HepG2 (cell line): Measurements from ENCODE around the gene AQP7. TPM values are rescaled to one million over a fixed set of nuclear protein-coding genes. Genes with fewer than 3 reads are reported as not detected.

ENCODE experiments used
- EP300 ChIP-seq, 3 experiments: sonication (generic) in 1 of 3; formaldehyde crosslinking in 1 of 3; IDR thresholded peaks; 2 replicates each; pipeline versions ENCODE4 v1.5.1 to v1.6.1; 2011 to 2020; ENCODE audit warnings: low read depth in 2 of 3, low read length in 2 of 3, borderline replicate concordance in 1 of 3, improper control_type of control experiment in 1 of 3, mild to moderate bottlenecking in 1 of 3, missing genetic modification reagents in 1 of 3, moderate library complexity in 1 of 3
- MIXL1 ChIP-seq: IDR thresholded peaks from 2 replicates; pipeline ENCODE4 v1.6.1; 2016
- MZF1 ChIP-seq: sonication (generic); formaldehyde crosslinking; IDR thresholded peaks from 2 replicates; pipeline ENCODE4 v1.8.1; 2023; ENCODE audit warnings: mild to moderate bottlenecking, missing genetic modification reagents, borderline replicate concordance
- PITX1 ChIP-seq: sonication (generic); formaldehyde crosslinking; IDR thresholded peaks from 2 replicates; pipeline ENCODE4 v1.5.1; 2020; ENCODE audit warnings: mild to moderate bottlenecking, missing genetic modification reagents
- PRMT3 ChIP-seq: sonication (generic); formaldehyde crosslinking; IDR thresholded peaks from 2 replicates; pipeline ENCODE4 v1.8.1; 2022; ENCODE audit warnings: low read depth, mild to moderate bottlenecking, moderate library complexity, missing genetic modification reagents, borderline replicate concordance
- SETDB1 ChIP-seq: sonication (generic); formaldehyde crosslinking; IDR thresholded peaks from 2 replicates; pipeline ENCODE4 v1.5.1; 2020; ENCODE audit warnings: missing genetic modification reagents, mild to moderate bottlenecking, borderline replicate concordance
- TAF15 ChIP-seq: fragments of 200-400 bp; formaldehyde crosslinking; IDR thresholded peaks from one replicate; pipeline ENCODE4 v1.6.1; 2018; ENCODE audit warnings: mild to moderate bottlenecking, low read depth, low read length; ENCODE audit not compliant: poor library complexity, severe bottlenecking
- WIZ ChIP-seq: sonication (generic); formaldehyde crosslinking; IDR thresholded peaks from 2 replicates; pipeline ENCODE4 v1.5.1; 2020; ENCODE audit warnings: mild to moderate bottlenecking, missing genetic modification reagents
- ZFP36L2 ChIP-seq: sonication (generic); formaldehyde crosslinking; IDR thresholded peaks from 2 replicates; pipeline ENCODE4 v1.4.0; 2020; ENCODE audit warnings: missing genetic modification reagents
- ZNF235 ChIP-seq: sonication (generic); formaldehyde crosslinking; IDR thresholded peaks from 2 replicates; pipeline ENCODE4 v1.8.1; 2023; ENCODE audit warnings: mild to moderate bottlenecking, missing genetic modification reagents, borderline replicate concordance
- ZNF263 ChIP-seq: sonication (generic); formaldehyde crosslinking; IDR thresholded peaks from 2 replicates; pipeline ENCODE4 v1.4.0; 2020; ENCODE audit warnings: missing genetic modification reagents
- ZNF280D ChIP-seq: sonication (generic); formaldehyde crosslinking; IDR thresholded peaks from 2 replicates; pipeline ENCODE4 v1.5.1; 2020; ENCODE audit warnings: mild to moderate bottlenecking, missing genetic modification reagents
- ZNF317 ChIP-seq: sonication (generic); formaldehyde crosslinking; IDR thresholded peaks from 2 replicates; pipeline ENCODE4 v1.5.0; 2020; ENCODE audit warnings: mild to moderate bottlenecking, missing genetic modification reagents
- ZNF460 ChIP-seq: sonication (generic); formaldehyde crosslinking; IDR thresholded peaks from 2 replicates; pipeline ENCODE4 v1.5.1; 2020; ENCODE audit warnings: missing genetic modification reagents, mild to moderate bottlenecking, borderline replicate concordance
- ZNF496 ChIP-seq: sonication (generic); formaldehyde crosslinking; IDR thresholded peaks from 2 replicates; pipeline ENCODE4 v1.8.1; 2023; ENCODE audit warnings: mild to moderate bottlenecking, moderate library complexity, missing genetic modification reagents; ENCODE audit not compliant: insufficient replicate concordance
- ZNF572 ChIP-seq: sonication (generic); formaldehyde crosslinking; IDR thresholded peaks from 2 replicates; pipeline ENCODE4 v1.5.1; 2020; ENCODE audit warnings: mild to moderate bottlenecking, missing genetic modification reagents
- ZNF710 ChIP-seq: sonication (generic); formaldehyde crosslinking; IDR thresholded peaks from 2 replicates; pipeline ENCODE4 v1.5.0; 2020; ENCODE audit warnings: mild to moderate bottlenecking, missing genetic modification reagents, borderline replicate concordance
- ZNF800 ChIP-seq: sonication (generic); formaldehyde crosslinking; IDR thresholded peaks from 2 replicates; pipeline ENCODE4 v1.4.0; 2020; ENCODE audit warnings: missing genetic modification reagents
- ZNF850 ChIP-seq: sonication (generic); formaldehyde crosslinking; conservative IDR thresholded peaks from 2 replicates; pipeline ENCODE4 v1.9.0; 2021; ENCODE audit warnings: mild to moderate bottlenecking, missing genetic modification reagents
- ZSCAN5A ChIP-seq: sonication (generic); formaldehyde crosslinking; IDR thresholded peaks from 2 replicates; pipeline ENCODE4 v1.8.0; 2022; ENCODE audit warnings: mild to moderate bottlenecking, missing genetic modification reagents, borderline replicate concordance
- polyA plus RNA-seq, 8 experiments: library from polyadenylated mRNA; depleted of rRNA in 3 of 8; stranded (reverse) in 7 of 8; unstranded in 1 of 8; fragments of >200 nt; fragmentation: Illumina TruSeq in 4 of 8; extraction: Trizol in 4 of 8; gene quantifications; 2 replicates each; pipeline versions ENCODE4 v1.2.1 to v1.2.3, GENCODE V29; 2011 to 2016; ENCODE audit warnings: low read depth in 4 of 8, missing spikeins in 1 of 8, mixed read lengths in 1 of 8; ENCODE audit not compliant: insufficient read depth in 1 of 8
- total RNA-seq, 5 experiments: library from RNA; depleted of rRNA; stranded (reverse); fragments of >200 nt; fragmentation: Illumina TruSeq; extraction: Trizol; gene quantifications; 2 replicates each; pipeline ENCODE4 v1.2.3, GENCODE V29; 2016; ENCODE audit warnings: low read depth in 1 of 5

Gene AQP7
- total and polyA plus RNA-seq, 2 of the 13 experiments (the other 11 are each of a cell fraction or from before 2014, with no cell fraction given): 1.9 to 2.1 TPM

- TF ChIP-seq EP300 (IDR thresholded peaks at IDR 0.05; ENCODE audit: low read depth in 2 of 2, low read length in 2 of 2) (peak; percentile 84 to 98; a peak in 3 of 4 replicates), EP300 (CRISPR knock-in tag; IDR thresholded peaks at IDR 0.05; ENCODE audit: borderline replicate concordance) (peak; percentile 98), ZSCAN5A (CRISPR knock-in tag) (peak; percentile 47; the same call in 1 of the 2 replicates), MZF1 (no peak), ZNF572 (CRISPR knock-in tag) (peak; percentile 91; the same call in 1 of the 2 replicates), ZNF235 (peak; percentile 43; the same call in 1 of the 2 replicates), ZNF800 (CRISPR knock-in tag) (peak; percentile 76; the same call in 1 of the 2 replicates), ZFP36L2 (no peak), PRMT3 (peak; percentile 92; the same call in 1 of the 2 replicates), MIXL1 (CRISPR knock-in tag) (peak; percentile 95), PITX1 (peak; percentile 99), ZNF460 (CRISPR knock-in tag) (peak; percentile 68; the same call in 1 of the 2 replicates), ZNF263 (CRISPR knock-in tag) (peak; percentile 53; the same call in 1 of the 2 replicates), ZNF280D (CRISPR knock-in tag) (peak; percentile 43; the same call in 1 of the 2 replicates), TAF15 (no peak), ZNF710 (CRISPR knock-in tag) (peak; percentile 93), ZNF496 (CRISPR knock-in tag) (no peak), SETDB1 (CRISPR knock-in tag) (no peak), ZNF317 (CRISPR knock-in tag) (peak; percentile 74; the same call in 1 of the 2 replicates), WIZ (CRISPR knock-in tag) (peak; percentile 60; the same call in 1 of the 2 replicates), ZNF850 (CRISPR knock-in tag) (no peak)
Measured at GRCh38 chr9:33415501-33416038, 13.2 kb upstream of the AQP7 start (continued).
